GM23338 (cell line): Measurements from ENCODE around the gene CADPS2.

Experiments
- CREB1 ChIP-seq: fragments of 250-450 bp; sonication (Bioruptor Pico); IDR thresholded peaks from 2 replicates; pipeline ENCODE4 v1.5.0; 2020; ENCODE audit warnings: low read depth, mild to moderate bottlenecking, moderate library complexity
- EZH2 ChIP-seq: fragments of 200-600 bp; sonication (generic); IDR thresholded peaks from one replicate; pipeline ENCODE4 v1.8.0; 2017; ENCODE audit warnings: antibody characterized with exemption, mild to moderate bottlenecking, low read depth; ENCODE audit not compliant: unreplicated experiment
- EZH2phosphoT487 ChIP-seq: fragments of 200-600 bp; sonication (generic); IDR thresholded peaks from one replicate; pipeline ENCODE4 v1.8.1; 2018; ENCODE audit warnings: antibody characterized with exemption; ENCODE audit not compliant: unreplicated experiment
- JUNB ChIP-seq: IDR thresholded peaks from one replicate; pipeline ENCODE4 v1.6.1; 2016; ENCODE audit warnings: antibody characterized with exemption; ENCODE audit not compliant: unreplicated experiment
- NANOG ChIP-seq: IDR thresholded peaks from 2 replicates; pipeline ENCODE4 v1.6.1; 2016; ENCODE audit warnings: antibody characterized with exemption, borderline replicate concordance
- POLR2AphosphoS5 ChIP-seq: IDR thresholded peaks from 2 replicates; pipeline ENCODE4 v1.6.1; 2016; ENCODE audit warnings: antibody characterized with exemption, low read depth
- REST ChIP-seq: IDR thresholded peaks from one replicate; pipeline ENCODE4 v1.6.1; 2018; ENCODE audit warnings: antibody characterized with exemption; ENCODE audit not compliant: unreplicated experiment
- ZNF114 ChIP-seq: fragments of 250-450 bp; sonication (Bioruptor Pico); IDR thresholded peaks from 2 replicates; pipeline ENCODE4 v1.5.0; 2020; ENCODE audit warnings: mild to moderate bottlenecking, moderate library complexity
- TF ChIP-seq, protein P1 (sequence below), 2 experiments: fragments of 200-600 bp in 1 of 2; sonication (generic) in 1 of 2; conservative IDR thresholded peaks; 2 replicates each; pipeline versions ENCODE4 v1.5.1 to v1.6.1; 2016 to 2017; ENCODE audit warnings: antibody characterized with exemption in 2 of 2, low read depth in 2 of 2, mild to moderate bottlenecking in 2 of 2, moderate library complexity in 1 of 2

GRCh38 chr7:122673951-122674350, 212.3 kb downstream of the CADPS2 start:
- TF ChIP-seq, protein P1, sequence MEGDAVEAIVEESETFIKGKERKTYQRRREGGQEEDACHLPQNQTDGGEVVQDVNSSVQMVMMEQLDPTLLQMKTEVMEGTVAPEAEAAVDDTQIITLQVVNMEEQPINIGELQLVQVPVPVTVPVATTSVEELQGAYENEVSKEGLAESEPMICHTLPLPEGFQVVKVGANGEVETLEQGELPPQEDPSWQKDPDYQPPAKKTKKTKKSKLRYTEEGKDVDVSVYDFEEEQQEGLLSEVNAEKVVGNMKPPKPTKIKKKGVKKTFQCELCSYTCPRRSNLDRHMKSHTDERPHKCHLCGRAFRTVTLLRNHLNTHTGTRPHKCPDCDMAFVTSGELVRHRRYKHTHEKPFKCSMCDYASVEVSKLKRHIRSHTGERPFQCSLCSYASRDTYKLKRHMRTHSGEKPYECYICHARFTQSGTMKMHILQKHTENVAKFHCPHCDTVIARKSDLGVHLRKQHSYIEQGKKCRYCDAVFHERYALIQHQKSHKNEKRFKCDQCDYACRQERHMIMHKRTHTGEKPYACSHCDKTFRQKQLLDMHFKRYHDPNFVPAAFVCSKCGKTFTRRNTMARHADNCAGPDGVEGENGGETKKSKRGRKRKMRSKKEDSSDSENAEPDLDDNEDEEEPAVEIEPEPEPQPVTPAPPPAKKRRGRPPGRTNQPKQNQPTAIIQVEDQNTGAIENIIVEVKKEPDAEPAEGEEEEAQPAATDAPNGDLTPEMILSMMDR (conservative IDR thresholded peaks at IDR 0.05; ENCODE audit: low read depth in 2 of 2), result no peak
- TF ChIP-seq EZH2 (no peak), CREB1 (no peak), POLR2AphosphoS5 (no peak), JUNB (no peak), REST (no peak), EZH2phosphoT487 (no peak), ZNF114 (CRISPR knock-in tag) (no peak), NANOG (no peak)
